ENCODE measurements around the gene FCRL4. TPM values are rescaled to one million over a fixed set of nuclear protein-coding genes. Genes with fewer than 3 reads are reported as not detected.

FCRL4 gene
- total RNA-seq, 1 donor from 2014 or later, result not detected

DNA sequence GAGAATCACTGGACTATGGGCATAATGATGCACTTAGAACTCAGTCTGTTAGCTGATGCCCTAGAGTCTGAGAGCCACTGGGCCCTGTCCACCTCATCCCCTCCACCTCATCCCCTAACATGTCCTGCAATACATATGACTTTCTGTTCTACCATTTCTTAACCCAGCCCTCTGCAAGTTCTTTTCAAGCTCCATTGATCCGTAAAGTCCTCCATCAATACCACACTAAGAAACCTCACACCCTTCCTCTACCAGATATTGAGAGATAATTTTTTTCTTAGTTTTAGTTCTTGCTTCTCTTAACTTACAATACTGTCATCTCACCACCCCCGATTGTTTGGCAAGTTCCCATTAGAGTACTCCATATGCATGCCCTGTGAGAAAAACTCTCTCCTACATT lies 22.1 kb downstream of the FCRL4 start:
- no peaks in the 10 kb centered on the region for H3K79me2 ChIP-seq (ENCODE audit: insufficient read depth, low read length)
- H4K20me1 ChIP-seq (ENCODE audit: insufficient read depth, low read length), result no peaks in the 10 kb centered on the region
- H3K4me1 ChIP-seq (ENCODE audit: insufficient read depth, low read length), result no peaks in the 10 kb centered on the region
- TF ChIP-seq EZH2 (IDR thresholded peaks at IDR 0.05; ENCODE audit: insufficient read depth, low read length) (no peak), CTCF (IDR thresholded peaks at IDR 0.05; ENCODE audit: insufficient read depth, low read depth, low read length) (no peak)
- no peaks in the 10 kb centered on the region for H3K36me3 ChIP-seq (ENCODE audit: insufficient read depth, low read length)
- no peak overlapping the region for H3K9ac ChIP-seq (ENCODE audit: low read length)
- no peak for FAIRE-seq
- no peak overlapping the region for H3K4me3 Mint-ChIP-seq (ENCODE audit: unreplicated experiment)
- H3K36me3 Mint-ChIP-seq (ENCODE audit: low read depth, unreplicated experiment), result no peaks in the 10 kb centered on the region
- no peak overlapping the region for H3K27ac ChIP-seq (ENCODE audit: low read depth, low read length)
- peaks cover 14% of the 10 kb centered on the region for H3K27me3 Mint-ChIP-seq (ENCODE audit: low read depth, unreplicated experiment)
- no peak overlapping the region for H3K4me2 ChIP-seq (ENCODE audit: low read length)
- no peaks in the 10 kb centered on the region for H3K9me3 Mint-ChIP-seq (ENCODE audit: unreplicated experiment)
- no peak for DNase-seq (ENCODE audit: low read depth)
- no peaks in the 10 kb centered on the region for H3K9me3 ChIP-seq (ENCODE audit: insufficient read depth, low read depth, low read length)
- H2AFZ ChIP-seq (ENCODE audit: low read depth, low read length), result no peak overlapping the region
- H3K4me3 ChIP-seq (ENCODE audit: insufficient read depth, low read depth, low read length), result no peak overlapping the region
- H3K4me1 Mint-ChIP-seq (ENCODE audit: low read depth, unreplicated experiment), result no peaks in the 10 kb centered on the region
- H3K27me3 ChIP-seq (ENCODE audit: insufficient read depth, low read length), result no peaks in the 10 kb centered on the region
- H3K27ac Mint-ChIP-seq (ENCODE audit: unreplicated experiment), result no peak overlapping the region

- no peaks in the 10 kb centered on the region for H3K9me3 ChIP-seq (ENCODE audit: insufficient read depth, low read depth, low read length)
- no peaks in the 10 kb centered on the region for H4K20me1 ChIP-seq (ENCODE audit: insufficient read depth, low read length)
- no peak overlapping the region for H3K4me3 ChIP-seq (ENCODE audit: insufficient read depth, low read depth, low read length)
- H2AFZ ChIP-seq (ENCODE audit: low read depth, low read length), result no peak overlapping the region
- no peaks in the 10 kb centered on the region for H3K79me2 ChIP-seq (ENCODE audit: insufficient read depth, low read length)
- no peaks in the 10 kb centered on the region for H3K27me3 ChIP-seq (ENCODE audit: insufficient read depth, low read length)
- DNase-seq (ENCODE audit: low read depth) (no peak), FAIRE-seq (no peak)
- Mint-ChIP-seq H3K27me3 (ENCODE audit: low read depth, unreplicated experiment) (peaks cover 14% of the 10 kb centered on the region), H3K27ac (ENCODE audit: unreplicated experiment) (no peak overlapping the region), H3K4me1 (ENCODE audit: low read depth, unreplicated experiment) (no peaks in the 10 kb centered on the region), H3K9me3 (ENCODE audit: unreplicated experiment) (no peaks in the 10 kb centered on the region), H3K36me3 (ENCODE audit: low read depth, unreplicated experiment) (no peaks in the 10 kb centered on the region), H3K4me3 (ENCODE audit: unreplicated experiment) (no peak overlapping the region)
- no peak overlapping the region for H3K27ac ChIP-seq (ENCODE audit: low read depth, low read length)
- no peak overlapping the region for H3K4me2 ChIP-seq (ENCODE audit: low read length)
- H3K4me1 ChIP-seq (ENCODE audit: insufficient read depth, low read length), result no peaks in the 10 kb centered on the region
- no peaks in the 10 kb centered on the region for H3K36me3 ChIP-seq (ENCODE audit: insufficient read depth, low read length)
- no peak overlapping the region for H3K9ac ChIP-seq (ENCODE audit: low read length)
- TF ChIP-seq EZH2 (IDR thresholded peaks at IDR 0.05; ENCODE audit: insufficient read depth, low read length), result no peak
- TF ChIP-seq CTCF (IDR thresholded peaks at IDR 0.05; ENCODE audit: insufficient read depth, low read depth, low read length), result no peak
These were observed 23.0 kb downstream of the FCRL4 start for GRCh38 chr1:157574836-157575235.

DNA sequence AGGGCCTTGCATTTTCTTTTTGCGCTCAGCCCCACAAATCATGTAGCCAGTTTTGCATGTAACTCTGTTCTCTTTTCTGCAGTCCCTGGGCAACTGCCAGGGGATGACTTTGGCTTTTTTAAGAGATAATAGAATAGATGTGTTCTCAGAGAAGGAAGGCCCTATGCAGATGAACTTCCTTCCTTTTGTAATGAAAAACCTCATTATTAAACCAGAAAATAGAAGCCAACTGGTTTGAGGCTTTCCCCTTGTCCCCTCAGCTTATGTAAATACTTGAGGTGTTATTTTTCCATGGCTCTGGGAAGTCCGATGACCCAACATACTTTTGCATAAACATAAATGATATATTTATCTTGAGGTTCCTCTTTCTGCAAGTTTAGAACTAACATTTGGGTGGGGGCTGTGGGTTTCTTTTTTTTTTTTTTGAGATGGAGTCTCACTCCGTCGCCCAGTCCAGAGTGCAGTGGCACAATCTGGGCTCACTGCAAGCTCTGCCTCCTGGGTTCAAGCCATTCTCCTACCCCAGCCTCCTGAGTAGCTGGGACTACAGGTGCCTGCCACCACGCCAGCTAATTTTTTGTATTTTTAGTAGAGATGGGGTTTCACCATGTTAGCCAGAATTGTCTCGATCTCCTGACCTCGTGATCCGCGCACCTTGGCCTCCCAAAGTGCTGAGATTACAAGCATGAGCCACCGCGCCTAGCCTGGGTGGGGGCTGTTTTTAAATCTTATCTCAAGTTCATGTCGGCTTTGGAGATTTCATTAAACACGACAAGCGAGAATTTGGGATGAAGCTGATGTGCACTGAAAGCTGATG lies 31.2 kb downstream of the FCRL4 start:
- Histone ChIP-seq H4K20me1 (ENCODE audit: insufficient read depth, low read length) (no peaks in the 10 kb centered on the region), H3K79me2 (ENCODE audit: insufficient read depth, low read length) (no peaks in the 10 kb centered on the region), H2AFZ (ENCODE audit: low read depth, low read length) (no peak overlapping the region), H3K4me1 (ENCODE audit: insufficient read depth, low read length) (no peaks in the 10 kb centered on the region), H3K4me2 (ENCODE audit: low read length) (no peak overlapping the region), H3K9me3 (ENCODE audit: insufficient read depth, low read depth, low read length) (no peaks in the 10 kb centered on the region), H3K36me3 (ENCODE audit: insufficient read depth, low read length) (no peaks in the 10 kb centered on the region), H3K27ac (ENCODE audit: low read depth, low read length) (no peak overlapping the region), H3K27me3 (ENCODE audit: insufficient read depth, low read length) (no peaks in the 10 kb centered on the region), H3K9ac (ENCODE audit: low read length) (no peak overlapping the region), H3K4me3 (ENCODE audit: insufficient read depth, low read depth, low read length) (no peak overlapping the region)
- Mint-ChIP-seq H3K4me1 (ENCODE audit: low read depth, unreplicated experiment) (no peaks in the 10 kb centered on the region), H3K9me3 (ENCODE audit: unreplicated experiment) (no peaks in the 10 kb centered on the region), H3K36me3 (ENCODE audit: low read depth, unreplicated experiment) (no peaks in the 10 kb centered on the region), H3K27ac (ENCODE audit: unreplicated experiment) (no peak overlapping the region), H3K27me3 (ENCODE audit: low read depth, unreplicated experiment) (peaks cover 13% of the 10 kb centered on the region), H3K4me3 (ENCODE audit: unreplicated experiment) (no peak overlapping the region)
- no peak for TF ChIP-seq EZH2 (IDR thresholded peaks at IDR 0.05; ENCODE audit: insufficient read depth, low read length)
- TF ChIP-seq CTCF (IDR thresholded peaks at IDR 0.05; ENCODE audit: insufficient read depth, low read depth, low read length), result no peak
- DNase-seq (ENCODE audit: low read depth), result no peak
- FAIRE-seq, result no peak
